ENCODE measurements around the gene ROBO2.

DNA sequence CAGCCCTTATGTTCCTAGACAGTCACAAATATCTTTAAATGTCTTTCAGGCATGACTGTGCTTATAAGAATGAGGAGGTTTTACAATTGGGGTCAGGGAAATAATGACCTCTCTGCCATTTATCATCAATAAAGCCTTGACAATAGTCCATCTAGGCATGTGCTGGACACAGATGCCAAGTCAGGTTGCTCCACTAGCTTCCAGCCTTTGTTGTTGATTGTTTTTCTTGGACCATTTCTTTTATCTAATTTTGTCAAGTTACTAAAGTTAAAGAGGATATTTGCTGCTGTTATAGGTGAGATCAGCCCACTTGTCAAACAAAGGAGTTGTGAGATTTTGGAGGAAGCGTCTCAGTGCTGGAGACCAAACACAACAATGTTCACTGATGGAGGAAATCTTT, 628.0 kb downstream of the ROBO2 start:
- TF ChIP-seq, protein P1, sequence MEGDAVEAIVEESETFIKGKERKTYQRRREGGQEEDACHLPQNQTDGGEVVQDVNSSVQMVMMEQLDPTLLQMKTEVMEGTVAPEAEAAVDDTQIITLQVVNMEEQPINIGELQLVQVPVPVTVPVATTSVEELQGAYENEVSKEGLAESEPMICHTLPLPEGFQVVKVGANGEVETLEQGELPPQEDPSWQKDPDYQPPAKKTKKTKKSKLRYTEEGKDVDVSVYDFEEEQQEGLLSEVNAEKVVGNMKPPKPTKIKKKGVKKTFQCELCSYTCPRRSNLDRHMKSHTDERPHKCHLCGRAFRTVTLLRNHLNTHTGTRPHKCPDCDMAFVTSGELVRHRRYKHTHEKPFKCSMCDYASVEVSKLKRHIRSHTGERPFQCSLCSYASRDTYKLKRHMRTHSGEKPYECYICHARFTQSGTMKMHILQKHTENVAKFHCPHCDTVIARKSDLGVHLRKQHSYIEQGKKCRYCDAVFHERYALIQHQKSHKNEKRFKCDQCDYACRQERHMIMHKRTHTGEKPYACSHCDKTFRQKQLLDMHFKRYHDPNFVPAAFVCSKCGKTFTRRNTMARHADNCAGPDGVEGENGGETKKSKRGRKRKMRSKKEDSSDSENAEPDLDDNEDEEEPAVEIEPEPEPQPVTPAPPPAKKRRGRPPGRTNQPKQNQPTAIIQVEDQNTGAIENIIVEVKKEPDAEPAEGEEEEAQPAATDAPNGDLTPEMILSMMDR (IDR thresholded peaks at IDR 0.05): no peak
- no peak for TF ChIP-seq POLR2AphosphoS5 (IDR thresholded peaks at IDR 0.05)
- TF ChIP-seq POLR2A (IDR thresholded peaks at IDR 0.05): no peak
- no peak for TF ChIP-seq EP300 (IDR thresholded peaks at IDR 0.05)
